ENCODE data around the gene SLX9. TPM values are rescaled to one million over a fixed set of nuclear protein-coding genes. Genes with fewer than 3 reads are reported as not detected.
A peak's percentile ranks its signal among the peaks of the same experiment; 100 is the strongest.

The SLX9 gene
- total RNA-seq, 1 donor from 2014 or later: 0.75 TPM

GRCh38 chr21:44955798-44956175 is 16.0 kb downstream of the SLX9 start:
- H3K27me3 ChIP-seq: no peaks in the 10 kb centered on the region
- intact Hi-C loops (cut with DNase I): no loop called here

GRCh38 chr21:44956356-44957046 is 16.7 kb downstream of the SLX9 start:
- Histone ChIP-seq H3K27ac (peak overlapping the region in 1 of 2 donors; percentile 6), H3K4me3 (no peak overlapping the region), H3K9me3 (no peaks in the 10 kb centered on the region), H3K27me3 (no peaks in the 10 kb centered on the region), H3K36me3 (peaks cover 0 to 11% of the 10 kb centered on the region in 2 donors), H3K4me1 (peaks cover 33 to 58% of the 10 kb centered on the region in 2 donors)
- TF ChIP-seq CTCF (IDR thresholded peaks at IDR 0.05): no peak
- no peak for DNase-seq (ENCODE audit: low spot score in 2 of 2)
- intact Hi-C loops (cut with DNase I): no loop called here

More at GRCh38 chr21:44955798-44956175, 16.0 kb downstream of the SLX9 start:
- no peak overlapping the region for H3K4me3 ChIP-seq
- H3K27ac ChIP-seq: peak overlapping the region in 1 of 2 donors; percentile 18
- no peak for DNase-seq (ENCODE audit: low spot score in 2 of 2)
- peaks cover 37 to 57% of the 10 kb centered on the region in 2 donors for H3K4me1 ChIP-seq
- no peaks in the 10 kb centered on the region for H3K9me3 ChIP-seq
- no peak for TF ChIP-seq CTCF (IDR thresholded peaks at IDR 0.05)
- peaks cover 0 to 11% of the 10 kb centered on the region in 2 donors for H3K36me3 ChIP-seq

- peaks cover 0 to 11% of the 10 kb centered on the region in 2 donors for H3K36me3 ChIP-seq
- peaks cover 32 to 60% of the 10 kb centered on the region in 2 donors for H3K4me1 ChIP-seq
- H3K27me3 ChIP-seq: no peaks in the 10 kb centered on the region
- H3K9me3 ChIP-seq: no peaks in the 10 kb centered on the region
- H3K4me3 ChIP-seq: no peak overlapping the region
- TF ChIP-seq CTCF (IDR thresholded peaks at IDR 0.05): no peak
- peak overlapping the region; percentile 84 to 90 for H3K27ac ChIP-seq
- DNase-seq (ENCODE audit: low spot score in 2 of 2): no peak
- intact Hi-C loops (cut with DNase I): no loop called here
These were observed 17.4 kb downstream of the SLX9 start for GRCh38 chr21:44957047-44957831.

- no peak for TF ChIP-seq CTCF (IDR thresholded peaks at IDR 0.05)
- DNase-seq (ENCODE audit: low spot score in 2 of 2): no peak
- H3K36me3 ChIP-seq: peaks cover 0 to 11% of the 10 kb centered on the region in 2 donors
- H3K9me3 ChIP-seq: no peaks in the 10 kb centered on the region
- peak overlapping the region; percentile 84 to 90 for H3K27ac ChIP-seq
- no peaks in the 10 kb centered on the region for H3K27me3 ChIP-seq
- peaks cover 28 to 55% of the 10 kb centered on the region in 2 donors for H3K4me1 ChIP-seq
- intact Hi-C loops (cut with DNase I): no loop called here
- H3K4me3 ChIP-seq: peak overlapping the region in 1 of 2 donors; percentile 20
These were observed 18.1 kb downstream of the SLX9 start for GRCh38 chr21:44957901-44958451.

- DNase-seq (ENCODE audit: low spot score in 2 of 2): peak in 1 of 2 donors; percentile 95
- intact Hi-C loops (cut with DNase I): no loop called here
- Histone ChIP-seq H3K4me1 (peaks cover 23 to 55% of the 10 kb centered on the region in 2 donors), H3K27ac (peak overlapping the region; percentile 84 to 90), H3K9me3 (no peaks in the 10 kb centered on the region), H3K36me3 (peaks cover 0 to 11% of the 10 kb centered on the region in 2 donors), H3K27me3 (no peaks in the 10 kb centered on the region), H3K4me3 (peak overlapping the region; percentile 20 to 23)
- TF ChIP-seq CTCF (IDR thresholded peaks at IDR 0.05): no peak
These were observed 18.8 kb downstream of the SLX9 start for GRCh38 chr21:44958471-44959191.
